ENCODE measurements around the gene RRM1. TPM values are rescaled to one million over a fixed set of nuclear protein-coding genes. Genes with fewer than 3 reads are reported as not detected.
"Not testable (repeated sequence)": the region's sequence is repeated elsewhere in the genome, so short reads cannot be mapped to it uniquely, and the experiment has no call there.

Gene RRM1
- total and polyA plus RNA-seq, 9 donors, result 14.1 to 50.0 (median 24.7) TPM

GRCh38 chr11:4125141-4125540 lies 30.5 kb downstream of the RRM1 start:
- Histone ChIP-seq H3K4me3 (no peak overlapping the region), H3K4me1 (ENCODE audit: insufficient read depth) (no peaks in the 10 kb centered on the region), H3K9me3 (no peaks in the 10 kb centered on the region), H3K27ac (no peak overlapping the region), H3K36me3 (no peaks in the 10 kb centered on the region), H3K27me3 (no peaks in the 10 kb centered on the region)
- no peak for TF ChIP-seq POLR2A (IDR thresholded peaks at IDR 0.05)
- no peak for TF ChIP-seq EP300 (IDR thresholded peaks at IDR 0.05)
- TF ChIP-seq CTCF (IDR thresholded peaks at IDR 0.05), result no peak
- intact Hi-C loops (cut with DNase I), result no loop called here
- DNase-seq, result no peak
- 90 to 96% (median 91%) methylated on average over 6 of the region's 6 CpGs for WGBS, 3 donors

DNA sequence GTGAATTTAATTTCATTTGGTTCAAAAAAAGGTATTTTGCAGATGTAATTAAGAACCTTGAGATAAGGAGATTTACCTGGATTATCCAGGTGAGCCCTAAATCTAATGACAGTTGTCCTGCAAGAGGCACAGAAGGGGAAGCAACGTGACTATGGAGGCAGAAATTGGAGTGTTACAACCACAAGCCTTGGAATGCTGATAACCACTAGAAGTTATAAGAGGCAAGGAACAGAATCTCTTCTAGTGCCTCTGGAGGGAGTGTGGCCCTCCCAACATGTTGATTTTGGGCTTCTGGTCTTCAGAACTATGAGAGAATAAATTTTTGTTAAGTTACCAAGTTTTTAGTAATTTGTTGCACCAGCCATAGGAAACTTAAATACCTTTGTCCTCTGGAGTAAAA lies 32.8 kb downstream of the RRM1 start:
- WGBS, 3 donors, result 70 to 91% (median 82%) methylated on average over 1 of the region's 1 CpG
- no peaks in the 10 kb centered on the region for H3K9me3 ChIP-seq
- no peaks in the 10 kb centered on the region for H3K27me3 ChIP-seq
- TF ChIP-seq CTCF (IDR thresholded peaks at IDR 0.05) (no peak), EP300 (IDR thresholded peaks at IDR 0.05) (no peak), POLR2A (IDR thresholded peaks at IDR 0.05) (no peak)
- H3K27ac ChIP-seq, result no peak overlapping the region
- no peaks in the 10 kb centered on the region for H3K4me1 ChIP-seq (ENCODE audit: insufficient read depth)
- intact Hi-C loops (cut with DNase I), result no loop called here
- DNase-seq, result no peak
- H3K36me3 ChIP-seq, result no peaks in the 10 kb centered on the region
- no peak overlapping the region for H3K4me3 ChIP-seq

- H3K4me1 ChIP-seq (ENCODE audit: insufficient read depth); H3K4me3 ChIP-seq; H3K27me3 ChIP-seq; DNase-seq; H3K27ac ChIP-seq; H3K36me3 ChIP-seq; H3K9me3 ChIP-seq; intact Hi-C loops (cut with DNase I): not testable (repeated sequence)
- 88 to 95% (median 92%) methylated on average over 4 of the region's 4 CpGs for WGBS, 3 donors
Observed at GRCh38 chr11:4130219-4130618, 35.6 kb downstream of the RRM1 start.

- no peak overlapping the region for H3K4me3 ChIP-seq
- H3K36me3 ChIP-seq, result no peaks in the 10 kb centered on the region
- no peak overlapping the region for H3K27ac ChIP-seq
- H3K4me1 ChIP-seq (ENCODE audit: insufficient read depth), result no peaks in the 10 kb centered on the region
- TF ChIP-seq CTCF (IDR thresholded peaks at IDR 0.05), result no peak
- no peak for TF ChIP-seq POLR2A (IDR thresholded peaks at IDR 0.05)
- TF ChIP-seq EP300 (IDR thresholded peaks at IDR 0.05), result no peak
- no peaks in the 10 kb centered on the region for H3K9me3 ChIP-seq
- intact Hi-C loops (cut with DNase I), result no loop called here
- H3K27me3 ChIP-seq, result no peaks in the 10 kb centered on the region
- DNase-seq, result no peak
Observed at GRCh38 chr11:4134806-4135205, 40.2 kb downstream of the RRM1 start.

- no peak for TF ChIP-seq POLR2A (IDR thresholded peaks at IDR 0.05)
- no peak for TF ChIP-seq CTCF (IDR thresholded peaks at IDR 0.05)
- H3K4me1 ChIP-seq (ENCODE audit: insufficient read depth), result no peaks in the 10 kb centered on the region
- no peaks in the 10 kb centered on the region for H3K27me3 ChIP-seq
- H3K36me3 ChIP-seq, result no peaks in the 10 kb centered on the region
- DNase-seq, result no peak
- no peak overlapping the region for H3K27ac ChIP-seq
- no peak overlapping the region for H3K4me3 ChIP-seq
- H3K9me3 ChIP-seq, result peaks cover 0 to 8% of the 10 kb centered on the region in 2 donors
- WGBS, 3 donors, result 96 to 97% (median 96%) methylated on average over 1 of the region's 1 CpG
- intact Hi-C loops (cut with DNase I), result no loop called here
Observed at GRCh38 chr11:4138497-4138896, 43.9 kb downstream of the RRM1 start.

Data from ovary (tissue), 9 donors.